AG09309 (cell line): ENCODE measurements around the gene CARMIL3.

Source experiments
- DNase-seq: peaks from one replicate; pipeline ENCODE4 v3.0.0-alpha.2; 2010; ENCODE audit warnings: low read depth
- H3K4me3 ChIP-seq: 2 replicates; pipeline ENCODE4 v1.5.1; 2011; ENCODE audit warnings: mild to moderate bottlenecking, low read depth, low read length, moderate library complexity; ENCODE audit not compliant: control insufficient read depth
- TF ChIP-seq, protein P1 (sequence below): IDR thresholded peaks from 2 replicates; pipeline ENCODE4 v1.5.1; 2011; ENCODE audit warnings: mild to moderate bottlenecking, low read depth, low read length, inconsistent platforms; ENCODE audit not compliant: insufficient read depth, control insufficient read depth; ENCODE audit errors: missing control alignments

CARMIL3 gene

DNA sequence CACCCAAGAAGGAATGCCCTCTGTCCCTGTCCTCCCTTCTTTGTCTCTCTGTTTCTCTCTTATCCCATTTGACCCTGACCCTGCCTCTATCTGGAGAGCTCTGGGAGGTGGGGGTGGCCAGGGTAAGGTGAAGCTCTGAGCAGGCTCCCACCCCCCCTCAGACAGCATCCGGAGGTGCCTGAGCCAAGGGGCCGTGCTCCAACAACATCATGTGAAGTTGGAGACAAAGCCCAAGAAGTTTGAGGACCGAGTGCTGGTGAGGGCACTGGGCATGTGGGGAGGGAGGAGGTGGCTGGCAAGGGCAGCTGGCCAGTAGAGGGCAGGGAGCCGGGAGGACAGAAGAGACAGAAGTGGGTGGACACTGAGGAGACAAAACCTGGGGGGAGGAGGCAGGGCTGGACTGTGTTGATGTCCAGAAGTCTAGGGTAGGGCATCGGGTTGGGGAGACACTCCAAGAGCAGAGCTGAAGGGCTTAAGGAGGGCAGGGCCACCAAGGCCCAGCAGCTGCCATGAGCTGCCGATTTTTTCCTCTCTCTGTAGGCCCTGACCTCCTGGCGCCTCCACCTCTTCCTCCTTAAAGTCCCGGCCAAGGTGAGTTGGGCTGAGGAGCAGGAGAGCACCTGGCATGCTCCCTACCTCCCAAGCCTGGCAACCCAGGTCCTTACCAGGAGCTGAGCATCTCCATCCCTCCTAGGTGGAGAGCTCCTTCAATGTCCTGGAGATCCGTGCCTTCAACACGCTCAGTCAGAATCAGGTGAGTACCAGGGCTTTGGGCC is 1.9 kb downstream of the CARMIL3 start:
- no peak for DNase-seq
- H3K4me3 ChIP-seq: no peak overlapping the region
- TF ChIP-seq, protein P1, sequence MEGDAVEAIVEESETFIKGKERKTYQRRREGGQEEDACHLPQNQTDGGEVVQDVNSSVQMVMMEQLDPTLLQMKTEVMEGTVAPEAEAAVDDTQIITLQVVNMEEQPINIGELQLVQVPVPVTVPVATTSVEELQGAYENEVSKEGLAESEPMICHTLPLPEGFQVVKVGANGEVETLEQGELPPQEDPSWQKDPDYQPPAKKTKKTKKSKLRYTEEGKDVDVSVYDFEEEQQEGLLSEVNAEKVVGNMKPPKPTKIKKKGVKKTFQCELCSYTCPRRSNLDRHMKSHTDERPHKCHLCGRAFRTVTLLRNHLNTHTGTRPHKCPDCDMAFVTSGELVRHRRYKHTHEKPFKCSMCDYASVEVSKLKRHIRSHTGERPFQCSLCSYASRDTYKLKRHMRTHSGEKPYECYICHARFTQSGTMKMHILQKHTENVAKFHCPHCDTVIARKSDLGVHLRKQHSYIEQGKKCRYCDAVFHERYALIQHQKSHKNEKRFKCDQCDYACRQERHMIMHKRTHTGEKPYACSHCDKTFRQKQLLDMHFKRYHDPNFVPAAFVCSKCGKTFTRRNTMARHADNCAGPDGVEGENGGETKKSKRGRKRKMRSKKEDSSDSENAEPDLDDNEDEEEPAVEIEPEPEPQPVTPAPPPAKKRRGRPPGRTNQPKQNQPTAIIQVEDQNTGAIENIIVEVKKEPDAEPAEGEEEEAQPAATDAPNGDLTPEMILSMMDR: no peak

- H3K4me3 ChIP-seq: no peak overlapping the region
- no peak for DNase-seq
- TF ChIP-seq, protein P1: no peak
Measured at GRCh38 chr14:24054324-24054641, 2.5 kb downstream of the CARMIL3 start.

- TF ChIP-seq, protein P1: no peak
- no peak for DNase-seq
Measured at GRCh38 chr14:24054646-24055045, 2.8 kb downstream of the CARMIL3 start.

GRCh38 chr14:24055971-24056799 is 4.4 kb downstream of the CARMIL3 start:
- TF ChIP-seq, protein P1: no peak
- no peak overlapping the region for H3K4me3 ChIP-seq
- no peak for DNase-seq

More at GRCh38 chr14:24054646-24055045, 2.8 kb downstream of the CARMIL3 start:
- no peak overlapping the region for H3K4me3 ChIP-seq

DNA sequence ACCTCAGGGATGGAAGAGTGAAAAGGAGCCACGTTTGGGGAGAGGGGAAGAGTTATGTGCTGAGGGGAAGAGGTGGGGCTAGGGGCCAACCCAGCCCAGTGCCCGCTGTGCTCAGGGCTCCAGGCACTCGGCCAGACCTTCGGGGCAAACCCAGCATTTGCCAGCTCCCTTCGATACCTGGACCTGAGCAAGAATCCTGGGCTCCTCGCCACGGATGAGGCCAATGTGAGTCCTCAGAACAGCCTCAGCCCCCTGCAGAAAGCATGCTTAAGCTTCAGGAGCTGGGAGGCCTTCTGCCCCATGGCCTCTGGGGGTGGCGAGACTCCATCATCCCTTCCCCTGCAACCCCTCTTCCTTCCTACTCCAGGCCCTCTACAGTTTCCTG is 5.0 kb downstream of the CARMIL3 start:
- no peak overlapping the region for H3K4me3 ChIP-seq
- TF ChIP-seq, protein P1: no peak
- no peak for DNase-seq

- H3K4me3 ChIP-seq: no peak overlapping the region
- no peak for DNase-seq
- TF ChIP-seq, protein P1: no peak
Measured at GRCh38 chr14:24057271-24057670, 5.5 kb downstream of the CARMIL3 start.
